ENCODE data around the gene SIAH2. TPM values are rescaled to one million over a fixed set of nuclear protein-coding genes. Genes with fewer than 3 reads are reported as not detected.

SIAH2 gene
- total and polyA plus RNA-seq, 4 experiments from 2014 or later = 28.3 to 48.3 (median 32.7) TPM

- no peaks in the 10 kb centered on the region for H3K36me3 Mint-ChIP-seq
- H3K9me3 Mint-ChIP-seq = no peaks in the 10 kb centered on the region
- Histone ChIP-seq H3K36me3 (ENCODE audit: insufficient read depth, low read length) (no peaks in the 10 kb centered on the region), H3K27me3 (ENCODE audit: insufficient read depth, low read length) (no peaks in the 10 kb centered on the region), H3K27ac (ENCODE audit: low read depth, low read length) (no peak overlapping the region), H3K4me1 (ENCODE audit: insufficient read depth, low read length) (peaks cover 5% of the 10 kb centered on the region), H3K9me3 (ENCODE audit: control insufficient read depth in 1 of 2, low read length in 2 of 2) (no peaks in the 10 kb centered on the region), H3K4me3 (ENCODE audit: low read length in 2 of 2) (no peak overlapping the region)
- ChIA-PET CTCF (ENCODE audit: partially characterized antibody) (interaction anchor here (0.5 to 8.6 kb wide), 46 partner anchors 9 to 492 kb away, joined by 3 to 85 read pairs (median 4); partner anchors contain the start of genes SERP1 and SIAH2), POLR2A (ENCODE audit: partially characterized antibody) (interaction anchor here (1.0 to 1.8 kb wide), 3 partner anchors 24 to 66 kb away, joined by 3 to 10 read pairs (median 5); no protein-coding TSS in a partner anchor)
- peak overlapping the region in 1 of 7 donors; percentile 58 for H3K27ac Mint-ChIP-seq
- H3K4me3 Mint-ChIP-seq = peak overlapping the region in 4 of 8 donors; percentile 0 to 40 (median 22)
- peak; percentile 58 to 78 (median 65) for DNase-seq
- H3K4me1 Mint-ChIP-seq = peaks cover 0 to 5% (median 4%) of the 10 kb centered on the region in 4 donors
- intact Hi-C loops (cut with micrococcal nuclease) = loop anchor here (1.0 to 5.0 kb wide), 5 partner anchors 25 to 494 kb away; partner anchors contain the start of gene SIAH2
- H3K27me3 Mint-ChIP-seq = peaks cover 4 to 7% of the 10 kb centered on the region in 2 donors
These were observed 24.9 kb upstream of the SIAH2 start for GRCh38 chr3:150787741-150788370.

GRCh38 chr3:150786791-150787190, 23.8 kb upstream of the SIAH2 start:
- H3K4me1 ChIP-seq (ENCODE audit: insufficient read depth, low read length) = peaks cover 5% of the 10 kb centered on the region
- H3K4me1 Mint-ChIP-seq = peaks cover 0 to 5% (median 4%) of the 10 kb centered on the region in 4 donors
- intact Hi-C loops (cut with micrococcal nuclease) = loop anchor here (1.0 to 5.0 kb wide), 5 partner anchors 23 to 496 kb away; partner anchors contain the start of gene SIAH2
- peaks cover 2 to 7% of the 10 kb centered on the region in 2 donors for H3K27me3 Mint-ChIP-seq
- H3K27me3 ChIP-seq (ENCODE audit: insufficient read depth, low read length) = no peaks in the 10 kb centered on the region
- H3K27ac Mint-ChIP-seq = no peak overlapping the region
- no peak for DNase-seq
- no peaks in the 10 kb centered on the region for H3K9me3 ChIP-seq (ENCODE audit: control insufficient read depth in 1 of 2, low read length in 2 of 2)
- H3K9me3 Mint-ChIP-seq = no peaks in the 10 kb centered on the region
- H3K4me3 ChIP-seq (ENCODE audit: low read length in 2 of 2) = no peak overlapping the region
- ChIA-PET POLR2A (ENCODE audit: partially characterized antibody) (interaction anchor here (1.8 kb wide), 1 partner anchor 23 kb away, joined by 10 read pairs; no protein-coding TSS in a partner anchor), CTCF (ENCODE audit: partially characterized antibody) (interaction anchor here (0.8 to 8.6 kb wide), 15 partner anchors 11 to 441 kb away, joined by 3 to 85 read pairs (median 11); partner anchors contain the start of gene SIAH2)
- H3K27ac ChIP-seq (ENCODE audit: low read depth, low read length) = no peak overlapping the region
- H3K36me3 ChIP-seq (ENCODE audit: insufficient read depth, low read length) = no peaks in the 10 kb centered on the region
- no peaks in the 10 kb centered on the region for H3K36me3 Mint-ChIP-seq
- H3K4me3 Mint-ChIP-seq = no peak overlapping the region

DNA sequence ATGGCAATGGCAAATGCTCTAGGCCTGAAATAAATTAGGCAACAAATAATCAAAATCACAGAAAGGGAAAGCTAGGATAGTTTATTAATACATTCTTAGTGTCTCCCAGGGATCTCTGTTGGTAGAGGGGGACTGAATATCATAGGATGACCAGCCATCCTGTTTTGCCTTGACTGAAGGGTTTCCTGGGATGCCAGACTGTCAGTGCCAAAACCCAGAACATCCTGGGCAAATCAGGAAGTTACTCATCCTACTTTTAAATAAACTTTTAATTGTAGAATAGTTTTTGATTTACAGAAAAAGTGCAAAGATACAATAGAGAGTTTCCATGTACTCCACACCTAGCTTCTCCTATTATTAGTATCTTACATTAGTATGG, 21.8 kb upstream of the SIAH2 start:
- Histone ChIP-seq H3K36me3 (ENCODE audit: insufficient read depth, low read length) (no peaks in the 10 kb centered on the region), H3K4me1 (ENCODE audit: insufficient read depth, low read length) (peaks cover 5% of the 10 kb centered on the region), H3K9me3 (ENCODE audit: control insufficient read depth in 1 of 2, low read length in 2 of 2) (no peaks in the 10 kb centered on the region), H3K27me3 (ENCODE audit: insufficient read depth, low read length) (no peaks in the 10 kb centered on the region), H3K4me3 (ENCODE audit: low read length in 2 of 2) (no peak overlapping the region), H3K27ac (ENCODE audit: low read depth, low read length) (no peak overlapping the region)
- ChIA-PET POLR2A (ENCODE audit: partially characterized antibody) (interaction anchor here (0.7 kb wide), 1 partner anchor 21 kb away, joined by 3 read pairs; no protein-coding TSS in a partner anchor), CTCF (ENCODE audit: partially characterized antibody) (interaction anchor here (8.6 kb wide), 1 partner anchor 23 kb away, joined by 85 read pairs; the partner anchor contains the start of gene SIAH2)
- Mint-ChIP-seq H3K27ac (no peak overlapping the region), H3K4me1 (peaks cover 0 to 5% (median 4%) of the 10 kb centered on the region in 4 donors), H3K36me3 (no peaks in the 10 kb centered on the region), H3K27me3 (peaks cover 0 to 5% of the 10 kb centered on the region in 2 donors), H3K4me3 (no peak overlapping the region), H3K9me3 (no peaks in the 10 kb centered on the region)
- no peak for DNase-seq
- intact Hi-C loops (cut with micrococcal nuclease) = loop anchor here (5.0 kb wide), 1 partner anchor 498 kb away; no protein-coding TSS in a partner anchor

GRCh38 chr3:150783920-150784746, 21.2 kb upstream of the SIAH2 start:
- H3K9me3 ChIP-seq (ENCODE audit: control insufficient read depth in 1 of 2, low read length in 2 of 2) = no peaks in the 10 kb centered on the region
- Mint-ChIP-seq H3K27ac (no peak overlapping the region), H3K9me3 (no peaks in the 10 kb centered on the region), H3K4me1 (peaks cover 0 to 5% (median 4%) of the 10 kb centered on the region in 4 donors), H3K27me3 (peaks cover 0 to 5% of the 10 kb centered on the region in 2 donors), H3K4me3 (no peak overlapping the region), H3K36me3 (no peaks in the 10 kb centered on the region)
- no peaks in the 10 kb centered on the region for H3K36me3 ChIP-seq (ENCODE audit: insufficient read depth, low read length)
- CTCF ChIA-PET (ENCODE audit: partially characterized antibody) = interaction anchor here (8.6 kb wide), 1 partner anchor 22 kb away, joined by 85 read pairs; the partner anchor contains the start of gene SIAH2
- no peak overlapping the region for H3K4me3 ChIP-seq (ENCODE audit: low read length in 2 of 2)
- H3K27ac ChIP-seq (ENCODE audit: low read depth, low read length) = no peak overlapping the region
- intact Hi-C loops (cut with micrococcal nuclease) = no loop called here
- H3K27me3 ChIP-seq (ENCODE audit: insufficient read depth, low read length) = no peaks in the 10 kb centered on the region
- POLR2A ChIA-PET (ENCODE audit: partially characterized antibody) = interaction anchor here (0.7 to 0.8 kb wide), 2 partner anchors 20 to 21 kb away, joined by 3 to 4 read pairs; partner anchors contain the start of gene SIAH2
- no peak for DNase-seq
- peaks cover 5% of the 10 kb centered on the region for H3K4me1 ChIP-seq (ENCODE audit: insufficient read depth, low read length)

GRCh38 chr3:150783316-150783715, 20.3 kb upstream of the SIAH2 start:
- Histone ChIP-seq H3K27ac (ENCODE audit: low read depth, low read length) (no peak overlapping the region), H3K27me3 (ENCODE audit: insufficient read depth, low read length) (no peaks in the 10 kb centered on the region), H3K36me3 (ENCODE audit: insufficient read depth, low read length) (no peaks in the 10 kb centered on the region), H3K4me1 (ENCODE audit: insufficient read depth, low read length) (peaks cover 5% of the 10 kb centered on the region), H3K9me3 (ENCODE audit: control insufficient read depth in 1 of 2, low read length in 2 of 2) (no peaks in the 10 kb centered on the region), H3K4me3 (ENCODE audit: low read length in 2 of 2) (no peak overlapping the region)
- H3K27ac Mint-ChIP-seq = no peak overlapping the region
- CTCF ChIA-PET (ENCODE audit: partially characterized antibody) = interaction anchor here (8.6 kb wide), 1 partner anchor 21 kb away, joined by 85 read pairs; the partner anchor contains the start of gene SIAH2
- POLR2A ChIA-PET (ENCODE audit: partially characterized antibody) = no interaction called here
- no peaks in the 10 kb centered on the region for H3K9me3 Mint-ChIP-seq
- H3K27me3 Mint-ChIP-seq = peaks cover 0 to 3% of the 10 kb centered on the region in 2 donors
- H3K4me1 Mint-ChIP-seq = peaks cover 0 to 5% (median 4%) of the 10 kb centered on the region in 4 donors
- DNase-seq = no peak
- intact Hi-C loops (cut with micrococcal nuclease) = no loop called here
- no peaks in the 10 kb centered on the region for H3K36me3 Mint-ChIP-seq
- H3K4me3 Mint-ChIP-seq = no peak overlapping the region

GRCh38 chr3:150779402-150779858, 16.5 kb upstream of the SIAH2 start:
- Histone ChIP-seq H3K4me1 (ENCODE audit: insufficient read depth, low read length) (no peaks in the 10 kb centered on the region), H3K36me3 (ENCODE audit: insufficient read depth, low read length) (no peaks in the 10 kb centered on the region), H3K27me3 (ENCODE audit: insufficient read depth, low read length) (no peaks in the 10 kb centered on the region), H3K27ac (ENCODE audit: low read depth, low read length) (no peak overlapping the region), H3K4me3 (ENCODE audit: low read length in 2 of 2) (no peak overlapping the region), H3K9me3 (ENCODE audit: control insufficient read depth in 1 of 2, low read length in 2 of 2) (no peaks in the 10 kb centered on the region)
- Mint-ChIP-seq H3K36me3 (no peaks in the 10 kb centered on the region), H3K4me1 (no peaks in the 10 kb centered on the region), H3K4me3 (no peak overlapping the region), H3K9me3 (no peaks in the 10 kb centered on the region), H3K27me3 (no peaks in the 10 kb centered on the region), H3K27ac (no peak overlapping the region)
- DNase-seq = no peak
- ChIA-PET POLR2A (ENCODE audit: partially characterized antibody) (interaction anchor here (0.6 kb wide), 1 partner anchor 16 kb away, joined by 3 read pairs; no protein-coding TSS in a partner anchor), CTCF (ENCODE audit: partially characterized antibody) (interaction anchor here (1.2 to 2.3 kb wide), 3 partner anchors 8 to 16 kb away, joined by 3 to 16 read pairs (median 4); no protein-coding TSS in a partner anchor)
- intact Hi-C loops (cut with micrococcal nuclease) = no loop called here

Measured in CD4-positive, alpha-beta memory T cell (primary cell).